GM12875 (cell line): Measurements from ENCODE around the gene PSIP1.

Experiments used
- H3K4me3 ChIP-seq: one replicate; pipeline ENCODE4 v1.5.1; 2011; ENCODE audit warnings: low read depth, low read length, control low read depth
- TF ChIP-seq, protein P1 (sequence below): IDR thresholded peaks from 2 replicates; pipeline ENCODE4 v1.5.1; 2011; ENCODE audit warnings: low read depth, mild to moderate bottlenecking, control low read depth, inconsistent platforms, low read length, moderate library complexity, borderline replicate concordance; ENCODE audit not compliant: insufficient read depth

Gene PSIP1

DNA sequence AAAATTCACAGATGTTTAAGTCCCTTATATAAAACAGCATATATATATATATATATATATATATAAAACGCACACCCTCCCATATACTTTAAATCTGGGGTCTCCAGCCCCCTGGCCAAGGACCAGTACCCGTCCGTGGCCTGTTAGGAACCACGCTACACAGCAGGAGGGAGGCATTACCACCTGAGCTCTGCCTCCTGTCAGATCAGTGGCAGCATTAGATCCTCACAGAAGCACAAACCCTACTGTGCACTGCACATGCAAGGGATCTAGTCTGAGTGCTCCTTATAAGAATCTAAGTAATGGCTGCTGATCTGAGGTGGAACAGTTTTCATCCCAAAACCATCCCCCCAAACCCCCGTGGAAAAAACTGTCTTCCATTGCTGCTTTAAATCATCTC, 9.0 kb downstream of the PSIP1 start:
- no peak overlapping the region for H3K4me3 ChIP-seq
- TF ChIP-seq, protein P1, sequence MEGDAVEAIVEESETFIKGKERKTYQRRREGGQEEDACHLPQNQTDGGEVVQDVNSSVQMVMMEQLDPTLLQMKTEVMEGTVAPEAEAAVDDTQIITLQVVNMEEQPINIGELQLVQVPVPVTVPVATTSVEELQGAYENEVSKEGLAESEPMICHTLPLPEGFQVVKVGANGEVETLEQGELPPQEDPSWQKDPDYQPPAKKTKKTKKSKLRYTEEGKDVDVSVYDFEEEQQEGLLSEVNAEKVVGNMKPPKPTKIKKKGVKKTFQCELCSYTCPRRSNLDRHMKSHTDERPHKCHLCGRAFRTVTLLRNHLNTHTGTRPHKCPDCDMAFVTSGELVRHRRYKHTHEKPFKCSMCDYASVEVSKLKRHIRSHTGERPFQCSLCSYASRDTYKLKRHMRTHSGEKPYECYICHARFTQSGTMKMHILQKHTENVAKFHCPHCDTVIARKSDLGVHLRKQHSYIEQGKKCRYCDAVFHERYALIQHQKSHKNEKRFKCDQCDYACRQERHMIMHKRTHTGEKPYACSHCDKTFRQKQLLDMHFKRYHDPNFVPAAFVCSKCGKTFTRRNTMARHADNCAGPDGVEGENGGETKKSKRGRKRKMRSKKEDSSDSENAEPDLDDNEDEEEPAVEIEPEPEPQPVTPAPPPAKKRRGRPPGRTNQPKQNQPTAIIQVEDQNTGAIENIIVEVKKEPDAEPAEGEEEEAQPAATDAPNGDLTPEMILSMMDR = no peak

DNA sequence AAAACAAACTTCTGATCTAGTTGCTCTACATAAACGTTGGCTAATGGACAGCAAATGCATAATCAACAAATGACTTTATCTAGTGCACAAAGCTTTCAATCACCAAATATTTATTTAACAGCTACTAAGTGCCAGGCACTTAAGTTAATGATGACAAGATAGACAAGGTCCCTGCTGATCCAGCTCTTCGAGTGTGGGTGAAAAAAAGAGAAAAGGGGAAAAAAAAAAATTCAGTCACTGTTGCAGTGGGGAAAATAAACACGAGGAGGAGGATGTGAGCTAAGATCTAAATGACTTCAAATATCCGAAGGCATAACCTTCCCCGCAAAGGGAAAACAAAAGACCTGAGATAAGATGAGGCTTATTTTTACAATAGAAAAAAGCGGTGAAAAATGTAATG, 9.6 kb downstream of the PSIP1 start:
- TF ChIP-seq, protein P1 = no peak

DNA sequence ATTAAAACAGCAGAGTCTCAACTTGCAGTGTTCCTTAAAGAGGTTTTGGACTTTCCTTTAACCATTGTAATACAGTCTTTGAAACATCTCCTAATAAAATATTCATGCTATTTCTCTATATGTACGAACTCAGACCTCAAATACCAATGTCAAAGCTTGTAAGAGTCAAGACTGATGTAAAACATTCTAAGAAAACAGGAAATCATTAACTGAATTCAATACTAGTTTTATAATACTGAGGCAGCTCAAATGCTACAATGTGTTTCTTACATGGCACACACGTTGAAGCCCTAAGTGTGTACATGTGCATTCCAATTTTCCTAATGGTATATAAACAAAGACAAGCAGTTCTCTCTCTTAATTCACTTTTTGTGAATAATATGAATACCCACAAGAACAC, 11.6 kb downstream of the PSIP1 start:
- TF ChIP-seq, protein P1 = no peak

More for the DNA sequence above, 9.6 kb downstream of the PSIP1 start:
- no peak overlapping the region for H3K4me3 ChIP-seq

DNA sequence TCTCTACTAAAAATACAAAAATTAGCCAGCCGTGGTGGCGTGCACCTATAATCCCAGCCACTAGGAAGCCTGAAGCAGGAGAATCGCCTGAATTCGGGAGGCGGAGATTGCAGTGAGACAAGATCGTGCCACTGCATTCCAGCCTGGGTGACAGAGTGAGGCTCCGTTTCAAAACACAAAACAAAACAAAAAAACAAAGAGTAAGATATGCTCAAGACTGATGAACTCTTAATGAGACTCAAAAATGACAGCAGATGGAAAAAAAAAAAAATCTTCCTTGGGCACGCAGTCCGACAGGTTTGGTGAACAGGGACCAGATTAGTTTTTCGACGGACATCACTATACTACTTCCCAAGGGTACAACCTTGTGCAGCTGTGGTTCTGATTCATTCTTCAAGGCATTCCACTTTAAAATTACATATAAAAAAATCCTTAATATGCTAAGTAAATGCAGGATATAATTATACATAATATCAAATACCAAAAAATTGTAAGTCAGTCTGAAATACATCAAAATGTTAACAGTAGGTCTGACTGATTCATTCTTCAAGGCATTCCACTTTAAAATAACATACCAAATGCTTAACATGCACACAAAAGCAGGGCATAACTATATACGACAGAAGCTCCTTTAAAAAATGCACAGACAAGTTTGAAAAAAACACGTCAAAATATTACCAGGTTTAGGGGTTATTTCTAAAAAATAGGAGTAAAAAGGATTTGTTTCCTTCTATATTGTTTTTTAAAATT, 12.3 kb downstream of the PSIP1 start:
- H3K4me3 ChIP-seq = no peak overlapping the region
- TF ChIP-seq, protein P1 = no peak

More for the DNA sequence above, 11.6 kb downstream of the PSIP1 start:
- H3K4me3 ChIP-seq = no peak overlapping the region

DNA sequence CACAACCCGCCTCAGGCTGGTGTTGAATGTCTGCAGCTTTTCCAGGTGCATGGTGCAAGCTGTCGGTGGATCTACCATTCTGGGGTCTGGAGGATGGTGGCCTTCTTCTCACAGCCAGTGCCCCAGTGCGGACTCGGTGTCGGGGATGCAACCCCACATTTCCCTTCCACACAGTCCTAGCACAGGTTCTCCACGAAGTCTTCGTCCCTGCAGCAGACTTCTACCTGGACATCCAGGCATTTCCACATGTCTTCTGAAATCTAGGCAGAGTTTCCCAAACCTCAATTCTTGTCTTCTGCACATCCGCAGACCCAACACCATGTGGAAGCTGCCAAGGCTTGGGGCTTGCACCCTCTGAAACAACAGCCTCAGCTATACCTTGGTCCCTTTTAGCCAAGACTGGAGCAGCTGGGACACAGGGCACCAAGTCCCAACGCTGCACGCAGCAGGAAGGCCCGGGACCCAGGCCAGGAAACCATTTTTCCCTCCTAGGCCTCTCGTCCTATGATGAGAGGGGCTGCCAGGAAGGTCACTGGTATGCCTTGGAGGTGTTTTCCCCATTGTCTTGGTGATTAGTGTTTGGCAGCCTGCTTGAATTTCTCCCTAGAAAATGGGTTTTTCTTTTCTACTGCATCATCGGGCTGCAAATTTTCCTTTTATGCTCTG, 18.2 kb downstream of the PSIP1 start:
- TF ChIP-seq, protein P1 = no peak
- H3K4me3 ChIP-seq = no peak overlapping the region

DNA sequence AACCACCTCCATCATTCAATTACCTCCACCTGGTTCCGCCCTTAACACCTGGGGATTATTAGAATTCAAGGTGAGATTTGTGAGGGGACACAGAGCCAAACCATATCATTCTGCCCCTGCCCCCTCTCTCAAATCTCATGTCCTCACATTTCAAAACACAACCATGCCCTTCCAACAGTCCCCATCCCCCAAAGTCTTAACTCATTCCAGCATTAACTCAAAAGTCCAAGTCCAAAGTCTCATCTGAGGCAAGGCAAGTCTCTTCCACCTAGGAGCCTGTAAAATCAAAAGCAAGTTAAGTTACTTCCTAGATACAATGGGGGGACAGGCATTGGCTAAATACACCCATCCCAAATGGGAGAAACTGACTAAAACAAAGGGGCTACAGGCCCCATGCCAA, 18.8 kb downstream of the PSIP1 start:
- TF ChIP-seq, protein P1 = no peak
- H3K4me3 ChIP-seq = no peak overlapping the region

DNA sequence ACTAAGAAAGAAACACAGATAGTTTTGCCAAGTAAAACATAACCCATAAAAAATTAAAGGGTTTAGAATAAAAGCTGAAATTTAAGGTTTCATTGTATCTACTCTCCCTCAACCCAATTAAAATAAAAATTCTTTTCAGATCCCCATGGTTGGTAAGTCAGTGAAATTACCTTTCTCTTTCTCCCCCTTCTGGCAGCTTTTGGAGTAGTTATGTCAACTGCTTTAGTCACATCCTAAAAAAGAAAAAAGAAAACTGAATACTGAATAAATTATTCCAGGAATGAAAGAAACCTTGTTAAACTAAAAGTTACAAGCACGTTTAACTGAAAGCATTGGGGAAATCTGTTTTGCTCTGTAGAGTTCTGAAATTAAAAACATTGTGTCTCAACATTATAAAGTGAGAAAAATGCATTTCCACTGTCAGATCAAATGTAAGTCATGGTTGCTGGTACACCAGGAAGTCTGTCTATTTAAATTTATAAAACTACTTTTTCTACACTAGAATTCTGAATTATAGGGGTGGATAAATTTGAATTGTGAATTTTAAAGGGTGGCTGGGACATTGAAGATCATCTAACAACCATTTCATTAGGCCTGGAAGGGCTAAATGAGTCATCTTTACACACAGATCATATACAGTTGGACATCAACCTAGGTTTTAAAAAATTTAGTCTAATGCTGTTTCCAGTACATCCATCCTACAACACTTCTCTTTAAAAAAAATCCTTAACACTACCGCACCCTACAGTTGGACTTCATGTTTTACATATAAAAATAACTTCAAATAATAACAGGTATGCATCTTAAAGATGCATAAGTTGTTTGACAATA, 24.7 kb downstream of the PSIP1 start:
- TF ChIP-seq, protein P1 = no peak
- H3K4me3 ChIP-seq = no peak overlapping the region
